Activated gamma-delta T cell treated with Interleukin-2 at 50 U/mL for 16 hours (primary cell): ENCODE results near the gene BRAF.
A peak's percentile ranks its signal among the peaks of the same experiment; 100 is the strongest.
"Not testable (repeated sequence)": the region's sequence is repeated elsewhere in the genome, so short reads cannot be mapped to it uniquely, and the experiment has no call there.

Experiments used
- DNase-seq: peaks from one replicate; pipeline ENCODE4 v3.0.0-alpha.2; 2020

Gene BRAF

GRCh38 chr7:140924821-140925421 lies at the start of gene BRAF:
Gene BRAF, minus strand, starts transcription at chr7:140924929. Its CDS starts 226 bp downstream, at chr7:140924703.
- peak; percentile 90 for DNase-seq

GRCh38 chr7:140972876-140973829 lies 48.4 kb upstream of the BRAF start:
- DNase-seq: no peak

GRCh38 chr7:140972344-140972743 lies 47.6 kb upstream of the BRAF start:
- DNase-seq: no peak

- no peak for DNase-seq
These were observed 42.7 kb upstream of the BRAF start for GRCh38 chr7:140967438-140967837.

- DNase-seq: no peak
These were observed 42.0 kb upstream of the BRAF start for GRCh38 chr7:140966561-140967233.

- DNase-seq: no peak
These were observed 36.4 kb upstream of the BRAF start for GRCh38 chr7:140961117-140961516.

GRCh38 chr7:140956997-140957396 lies 32.3 kb upstream of the BRAF start:
- not testable (repeated sequence) for DNase-seq

- DNase-seq: no peak
These were observed 21.2 kb upstream of the BRAF start for GRCh38 chr7:140945940-140946339.

GRCh38 chr7:140942242-140942641 lies 17.5 kb upstream of the BRAF start:
- DNase-seq: not testable (repeated sequence)

GRCh38 chr7:140940898-140941297 lies 16.2 kb upstream of the BRAF start:
- DNase-seq: no peak

GRCh38 chr7:140937702-140938264 lies 13.1 kb upstream of the BRAF start:
- no peak for DNase-seq

- no peak for DNase-seq
These were observed 4.0 kb upstream of the BRAF start for GRCh38 chr7:140928491-140929309.

- DNase-seq: not testable (repeated sequence)
These were observed 3.2 kb upstream of the BRAF start for GRCh38 chr7:140927945-140928344.

GRCh38 chr7:140927351-140927750 lies 2.6 kb upstream of the BRAF start:
- DNase-seq: no peak

GRCh38 chr7:140926021-140926817 lies 1.5 kb upstream of the BRAF start:
- DNase-seq: no peak

- peak; percentile 71 for DNase-seq
These were observed 509 bp downstream of the BRAF start for GRCh38 chr7:140924019-140924820.

GRCh38 chr7:140923358-140924006 lies 1.2 kb downstream of the BRAF start:
- peak; percentile 12 for DNase-seq

- no peak for DNase-seq
These were observed 1.9 kb downstream of the BRAF start for GRCh38 chr7:140922741-140923345.

- DNase-seq: no peak
These were observed 4.0 kb downstream of the BRAF start for GRCh38 chr7:140920745-140921144.

GRCh38 chr7:140918236-140918635 lies 6.5 kb downstream of the BRAF start:
- no peak for DNase-seq
